Mucosa of descending colon (tissue), 3 donors: ENCODE results near the gene DPT. TPM values are rescaled to one million over a fixed set of nuclear protein-coding genes. Genes with fewer than 3 reads are reported as not detected.
"Not testable (repeated sequence)": the region's sequence is repeated elsewhere in the genome, so short reads cannot be mapped to it uniquely, and the experiment has no call there.

ENCODE experiments used
- ATAC-seq: fragments of 200-7000 bp; cut with Tn5 transposase; one replicate; pipeline ENCODE4 v1.9.1; 2020; ENCODE audit warnings: mild to moderate bottlenecking, moderate library complexity
- DNase-seq, 3 donors: peaks; one replicate each; pipeline ENCODE4 v3.0.0-alpha.2; 2020
- H3K36me3 ChIP-seq: fragments of 200-600 bp; one replicate; pipeline ENCODE4 v1.8.0; 2021; ENCODE audit warnings: low read depth, mild to moderate bottlenecking
- H3K4me1 ChIP-seq: fragments of 200-600 bp; one replicate; pipeline ENCODE4 v1.8.0; 2021; ENCODE audit warnings: low read depth, mild to moderate bottlenecking
- H3K4me3 ChIP-seq: fragments of 200-600 bp; one replicate; pipeline ENCODE4 v1.8.0; 2021; ENCODE audit warnings: mild to moderate bottlenecking
- H3K9me3 ChIP-seq: fragments of 200-600 bp; one replicate; pipeline ENCODE4 v1.8.0; 2021; ENCODE audit warnings: mild to moderate bottlenecking
- intact Hi-C, 2 donors: fragments of 100-400 bp; cut with DNase I in 1 of 2; cut with micrococcal nuclease in 1 of 2; formaldehyde crosslinking; loops; one replicate each; pipeline versions ENCODE4 v1.11.0 to v1.11.1; 2022; cut with DNase I, micrococcal nuclease
- long read RNA-seq, 2 donors: library from polyadenylated mRNA; unstranded; transcript quantifications; one replicate each; pipeline ENCODE4 v2.0.0, GENCODE V29; 2019 to 2021
- total RNA-seq, 3 donors: library from RNA; stranded (reverse); fragmentation: NEBNext Ultra II Directional in 2 of 3; extraction: Animal tissue kit (Norgen Biotek cat#: 25700) in 2 of 3; gene quantifications; one replicate each; pipeline versions ENCODE4 v1.2.1 to v1.2.4, GENCODE V29; 2021 to 2023
- TF ChIP-seq, protein P1 (sequence below): fragments of 200-600 bp; IDR thresholded peaks from one replicate; pipeline ENCODE4 v1.8.0; 2022; ENCODE audit warnings: antibody characterized with exemption, mild to moderate bottlenecking
- donor health status: DM: no; HTN: no; CAD: no; lungs with moderate emphysema.
- donor health status: DM: no; HTN: no; CAD: no.
- donor health status: DM: no; HTN: yes; CAD: no.

DPT gene
- 100 to 1,000 TPM in 1 of 3 donors, 10 to 100 TPM in 1, 1 to 10 TPM in 1; 4.8 to 277 (median 16.9) TPM for total RNA-seq
- long read RNA-seq, donor 1, transcript DPT-201 (4 exons, 1,786 nt): major isoform, 496 of 513 reads
- long read RNA-seq, donor 1, partial matches to known transcripts: 5 of 513 reads
- long read RNA-seq, donor 1, other reads (novel, unspliced or antisense): 12 of 513 reads
- long read RNA-seq, donor 2, transcript DPT-201 (4 exons, 1,786 nt): major isoform, 46 of 46 reads
- long read RNA-seq, donor 2, partial matches to known transcripts: 0 of 46 reads
- long read RNA-seq, donor 2, other reads (novel, unspliced or antisense): 0 of 46 reads

DNA sequence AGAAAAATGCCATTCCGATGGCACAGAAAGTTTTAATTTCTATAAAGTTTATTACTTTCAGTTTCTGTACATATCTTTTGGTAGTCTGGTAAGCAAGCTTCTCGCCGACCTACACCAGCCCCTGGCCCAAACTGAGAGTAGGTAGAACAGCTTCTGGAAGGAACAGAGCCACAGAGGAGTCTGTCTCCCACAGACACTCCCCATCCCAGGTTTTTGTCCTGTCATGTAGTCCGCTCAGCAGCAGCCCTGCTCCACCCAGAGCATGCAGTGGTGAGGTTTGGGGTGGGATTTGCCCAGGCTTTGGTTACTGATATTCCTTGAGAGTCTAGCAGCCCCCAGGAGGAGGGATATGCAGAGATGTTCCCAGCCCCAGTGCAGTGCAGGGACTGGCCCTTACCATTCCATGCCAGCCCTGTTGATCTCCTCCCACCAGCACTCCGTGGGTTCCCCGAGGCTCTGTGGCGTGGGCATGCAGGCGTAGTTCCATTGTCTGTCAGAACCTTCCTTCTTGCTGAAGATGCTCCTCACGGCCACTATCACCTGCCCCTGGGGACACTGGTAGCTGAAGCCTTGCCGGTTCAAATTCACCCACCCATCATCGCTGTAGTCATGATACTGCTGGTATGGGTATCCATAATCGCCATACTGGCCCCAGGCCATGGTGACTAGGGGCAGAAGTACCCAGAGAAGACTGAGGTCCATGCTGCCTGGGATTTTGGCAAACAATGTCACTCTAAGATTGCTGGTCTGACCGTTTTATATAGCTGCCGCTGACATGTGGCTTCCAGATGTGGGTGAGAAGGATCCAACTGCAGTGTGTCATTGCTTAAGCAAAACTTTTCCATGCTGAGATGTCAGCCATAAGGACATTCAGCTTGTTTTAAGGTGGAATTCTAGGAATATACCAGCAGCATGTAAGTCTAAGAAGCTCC, at the start of gene DPT:
TSS of gene DPT (minus strand) at position 734 of the 932 bp plus-strand sequence. CDS start at position 702, 32 bp downstream.
- ATAC-seq (peak; percentile 32), DNase-seq (no peak)
- no peaks in the 10 kb centered on the region for H3K36me3 ChIP-seq
- H3K4me1 ChIP-seq: no peaks in the 10 kb centered on the region
- H3K9me3 ChIP-seq: no peaks in the 10 kb centered on the region
- H3K4me3 ChIP-seq: no peak within 1 kb of the TSS
- intact Hi-C loops: no loop called here
- TF ChIP-seq, protein P1, sequence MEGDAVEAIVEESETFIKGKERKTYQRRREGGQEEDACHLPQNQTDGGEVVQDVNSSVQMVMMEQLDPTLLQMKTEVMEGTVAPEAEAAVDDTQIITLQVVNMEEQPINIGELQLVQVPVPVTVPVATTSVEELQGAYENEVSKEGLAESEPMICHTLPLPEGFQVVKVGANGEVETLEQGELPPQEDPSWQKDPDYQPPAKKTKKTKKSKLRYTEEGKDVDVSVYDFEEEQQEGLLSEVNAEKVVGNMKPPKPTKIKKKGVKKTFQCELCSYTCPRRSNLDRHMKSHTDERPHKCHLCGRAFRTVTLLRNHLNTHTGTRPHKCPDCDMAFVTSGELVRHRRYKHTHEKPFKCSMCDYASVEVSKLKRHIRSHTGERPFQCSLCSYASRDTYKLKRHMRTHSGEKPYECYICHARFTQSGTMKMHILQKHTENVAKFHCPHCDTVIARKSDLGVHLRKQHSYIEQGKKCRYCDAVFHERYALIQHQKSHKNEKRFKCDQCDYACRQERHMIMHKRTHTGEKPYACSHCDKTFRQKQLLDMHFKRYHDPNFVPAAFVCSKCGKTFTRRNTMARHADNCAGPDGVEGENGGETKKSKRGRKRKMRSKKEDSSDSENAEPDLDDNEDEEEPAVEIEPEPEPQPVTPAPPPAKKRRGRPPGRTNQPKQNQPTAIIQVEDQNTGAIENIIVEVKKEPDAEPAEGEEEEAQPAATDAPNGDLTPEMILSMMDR: no peak

DNA sequence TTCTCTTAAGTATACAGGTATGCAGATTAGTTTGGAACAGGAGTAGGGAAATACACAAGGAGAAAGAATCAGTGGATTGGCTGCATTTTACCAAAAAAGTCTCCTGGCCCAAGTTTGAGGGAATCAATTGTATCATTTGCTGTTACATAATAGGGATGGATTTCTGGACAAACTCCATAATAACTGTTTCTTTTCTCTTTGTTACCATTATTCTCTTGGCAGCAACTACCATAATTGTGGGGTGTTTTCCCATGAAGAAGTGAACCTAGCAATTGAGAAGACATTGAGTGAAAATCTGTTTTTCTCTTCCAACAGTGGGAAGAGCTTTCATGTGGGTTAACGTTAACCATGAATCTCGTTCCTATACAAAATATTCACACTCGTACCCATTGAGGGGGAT, 46.4 kb upstream of the DPT start:
- DNase-seq: no peak
- ATAC-seq: no peak
- H3K4me1 ChIP-seq: no peaks in the 10 kb centered on the region
- TF ChIP-seq, protein P1: no peak
- no peaks in the 10 kb centered on the region for H3K9me3 ChIP-seq
- intact Hi-C loops: no loop called here
- no peak overlapping the region for H3K4me3 ChIP-seq
- no peaks in the 10 kb centered on the region for H3K36me3 ChIP-seq

DNA sequence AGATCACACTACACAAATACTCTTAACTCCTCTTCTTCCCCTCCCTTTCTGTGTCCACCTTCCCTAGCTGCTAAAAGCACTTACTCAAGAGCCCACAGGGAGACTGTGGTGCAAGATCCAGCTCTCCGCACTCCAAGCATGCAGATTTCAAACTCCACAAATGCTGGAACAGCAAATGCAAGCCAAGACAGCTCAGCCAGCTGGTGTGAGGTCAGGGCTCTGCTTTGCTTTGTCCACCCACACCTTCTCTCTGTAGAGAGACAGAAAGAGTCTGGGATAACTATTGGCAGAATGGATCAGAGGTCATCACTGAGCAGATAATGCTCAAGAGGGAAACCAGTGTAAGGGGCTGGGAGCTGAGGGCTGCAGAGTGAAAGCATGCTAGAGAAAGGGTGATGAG, 45.2 kb upstream of the DPT start:
- Histone ChIP-seq H3K4me3 (no peak overlapping the region), H3K9me3 (no peaks in the 10 kb centered on the region), H3K36me3 (no peaks in the 10 kb centered on the region), H3K4me1 (no peaks in the 10 kb centered on the region)
- ATAC-seq (peak; percentile 50), DNase-seq (no peak)
- intact Hi-C loops: no loop called here
- TF ChIP-seq, protein P1: no peak

DNA sequence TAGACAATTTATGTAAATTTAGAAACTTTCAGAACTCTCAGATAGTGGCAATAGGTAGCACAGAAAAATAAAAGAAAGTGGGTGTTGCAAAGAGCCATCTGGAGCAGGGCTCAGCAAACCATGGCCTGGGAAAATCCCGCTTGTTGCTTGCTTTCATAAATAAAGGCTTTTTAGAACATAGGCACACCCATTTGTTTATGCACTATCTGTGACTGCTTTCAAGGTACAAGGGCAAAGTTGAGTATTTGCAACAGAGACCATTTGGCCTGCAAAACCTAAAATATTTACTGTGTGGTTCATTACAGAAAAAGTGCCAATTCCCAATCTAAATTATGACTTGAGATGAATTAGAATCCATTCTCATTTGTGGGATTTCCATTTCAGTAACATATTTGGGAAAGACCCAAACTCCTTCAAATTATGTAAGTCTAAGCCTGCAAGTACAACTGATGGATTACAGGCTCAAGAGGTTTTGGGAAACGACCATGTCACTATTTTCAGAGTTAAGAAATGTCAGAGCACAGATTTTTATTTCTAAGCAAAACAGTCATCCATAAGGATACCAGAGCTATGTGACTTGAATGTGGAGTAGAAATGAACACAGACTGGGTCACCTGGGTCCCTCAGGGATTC, 43.5 kb upstream of the DPT start:
- intact Hi-C loops: no loop called here
- DNase-seq: peak in 1 of 3 donors; percentile 10
- TF ChIP-seq, protein P1: no peak
- no peaks in the 10 kb centered on the region for H3K9me3 ChIP-seq
- H3K4me3 ChIP-seq: no peak overlapping the region
- no peaks in the 10 kb centered on the region for H3K4me1 ChIP-seq
- no peaks in the 10 kb centered on the region for H3K36me3 ChIP-seq
- peak; percentile 51 for ATAC-seq

DNA sequence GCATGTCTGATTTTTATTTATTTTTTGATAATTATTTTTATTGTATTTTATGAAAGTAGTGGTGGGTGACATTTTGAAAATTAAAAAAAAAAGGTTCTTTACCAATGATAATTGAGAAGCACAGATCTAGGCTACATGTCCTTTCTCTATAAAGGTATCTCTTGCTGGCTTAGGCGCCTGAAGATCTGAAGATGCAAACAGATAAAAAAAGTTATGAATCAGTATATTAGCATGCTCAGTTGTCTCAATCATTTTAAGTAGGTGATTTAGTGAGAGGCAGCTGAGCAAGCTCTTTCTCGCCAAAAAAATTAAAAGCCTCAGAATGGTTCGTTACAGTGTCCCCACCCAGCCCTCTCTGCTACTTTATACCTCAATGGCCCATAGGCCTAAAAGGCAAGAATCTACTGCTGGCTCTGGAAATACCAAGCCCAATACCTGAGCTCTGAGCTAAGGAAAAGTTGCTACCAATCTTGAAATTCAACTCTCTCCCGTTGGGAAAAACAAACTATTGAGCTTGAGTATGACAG, 42.2 kb upstream of the DPT start:
- ATAC-seq (no peak), DNase-seq (no peak)
- no peak overlapping the region for H3K4me3 ChIP-seq
- intact Hi-C loops: no loop called here
- TF ChIP-seq, protein P1: no peak
- H3K4me1 ChIP-seq: no peaks in the 10 kb centered on the region
- H3K36me3 ChIP-seq: no peaks in the 10 kb centered on the region
- H3K9me3 ChIP-seq: no peaks in the 10 kb centered on the region

DNA sequence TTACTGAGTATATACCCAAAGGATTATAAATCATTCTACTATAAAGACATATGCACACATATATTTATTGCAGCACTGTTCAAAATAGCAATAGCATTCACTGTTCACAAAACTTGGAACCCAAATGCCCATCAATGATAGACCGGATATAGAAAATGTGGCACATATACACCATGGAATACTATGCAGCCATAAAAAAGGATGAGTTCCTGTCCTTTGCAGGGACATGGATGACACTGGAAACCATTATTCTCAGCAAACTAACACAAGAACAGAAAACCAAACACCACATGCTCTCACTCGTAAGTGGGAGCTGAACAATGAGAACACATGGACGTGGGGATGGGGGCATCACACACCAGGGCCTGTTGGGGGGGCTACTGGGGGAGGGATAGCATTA, 40.9 kb upstream of the DPT start:
- H3K4me1 ChIP-seq, H3K36me3 ChIP-seq, intact Hi-C loops, H3K9me3 ChIP-seq, H3K4me3 ChIP-seq, DNase-seq, ATAC-seq: not testable (repeated sequence)
